Fibroblast of skin of right biceps (primary cell): Measurements from ENCODE around the gene CERS6.

ENCODE experiments used
- DNase-seq: peaks from one replicate; pipeline ENCODE4 v3.0.0-alpha.2; 2013

The CERS6 gene

DNA sequence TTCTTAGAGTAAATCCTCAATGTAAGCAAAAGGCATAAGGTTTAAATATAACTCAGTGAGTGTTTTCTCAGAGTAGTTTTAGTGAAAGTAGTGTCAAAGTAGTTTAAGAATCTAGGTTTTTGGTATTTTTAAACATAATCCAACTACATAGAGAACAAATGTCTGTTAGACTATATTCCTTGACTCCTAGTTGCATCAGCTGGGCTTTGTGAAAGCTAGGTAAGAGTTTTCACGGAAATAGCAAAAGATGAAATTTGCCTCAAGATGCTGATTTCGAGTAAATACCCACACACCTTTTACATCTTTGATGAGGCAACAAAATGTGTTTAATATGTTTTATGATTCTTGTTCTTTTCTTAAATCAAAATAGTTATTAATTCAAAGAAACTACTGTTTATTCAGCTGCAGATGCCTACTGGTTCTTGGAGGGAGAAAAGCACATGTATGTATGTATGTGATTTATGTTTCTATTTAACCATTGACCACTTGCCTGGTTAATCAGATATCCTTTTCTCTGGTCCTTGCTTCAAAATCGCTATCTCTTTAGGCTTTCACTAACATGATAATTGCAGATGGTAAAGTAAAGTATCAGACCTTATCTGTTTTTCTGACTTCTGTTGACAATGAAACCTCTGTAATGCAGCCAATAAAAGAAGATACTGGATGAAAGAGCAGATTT is 229.0 kb downstream of the CERS6 start:
- DNase-seq: no peak

GRCh38 chr2:168685600-168686451 is 229.8 kb downstream of the CERS6 start:
- DNase-seq: no peak

DNA sequence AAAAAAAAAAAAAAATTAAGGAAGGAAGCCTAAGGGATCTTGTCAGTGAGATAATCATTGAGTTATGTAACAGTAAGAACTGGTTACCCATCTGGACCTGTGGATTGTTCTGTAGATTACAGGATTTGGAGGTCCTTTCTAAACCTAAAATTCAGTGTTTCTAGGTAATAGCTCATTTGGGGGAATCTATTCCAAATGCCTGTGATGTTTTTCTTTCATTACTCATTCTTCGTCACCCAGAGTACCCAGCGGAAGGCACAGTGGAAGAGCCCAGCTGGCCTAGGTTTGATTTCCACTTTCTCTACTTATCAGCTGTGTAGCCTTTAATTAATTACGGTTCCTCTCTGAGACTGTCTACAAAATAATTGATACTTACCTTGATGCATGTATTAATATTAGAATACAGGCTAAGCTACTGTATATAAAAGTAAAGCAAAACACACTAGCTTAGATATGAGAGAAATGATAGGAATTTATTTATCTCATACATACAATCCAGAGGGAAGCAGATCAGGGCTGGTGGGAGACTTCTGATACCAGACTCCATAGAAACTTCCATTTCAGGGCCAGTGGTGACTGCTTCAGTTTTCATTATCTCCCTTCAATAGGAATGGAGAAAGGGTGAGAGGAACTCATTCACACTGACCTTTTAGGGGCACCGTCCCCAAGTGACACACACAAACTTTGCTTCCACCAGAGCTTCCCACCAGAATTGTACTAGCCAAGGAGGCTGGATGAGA is 230.6 kb downstream of the CERS6 start:
- DNase-seq: peak; percentile 31

DNA sequence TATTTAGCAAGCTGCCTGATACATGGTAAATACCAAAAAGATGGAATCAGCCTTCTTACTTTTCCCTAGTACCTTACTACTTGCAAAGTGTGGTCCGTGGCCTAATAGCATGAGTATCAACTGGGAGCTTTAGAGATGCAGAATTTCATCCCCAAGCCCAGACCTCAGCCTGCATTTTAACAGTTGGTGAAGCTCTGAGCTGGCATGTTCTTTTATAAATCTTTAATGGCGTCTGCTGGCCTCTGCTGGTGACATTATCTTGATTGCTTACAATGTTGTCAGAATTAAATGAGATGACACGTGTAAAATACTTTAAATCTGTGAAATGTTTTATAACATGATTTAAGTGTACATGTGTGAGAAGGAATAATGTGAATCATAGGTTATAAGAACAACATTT is 231.2 kb downstream of the CERS6 start:
- DNase-seq: peak; percentile 27

DNA sequence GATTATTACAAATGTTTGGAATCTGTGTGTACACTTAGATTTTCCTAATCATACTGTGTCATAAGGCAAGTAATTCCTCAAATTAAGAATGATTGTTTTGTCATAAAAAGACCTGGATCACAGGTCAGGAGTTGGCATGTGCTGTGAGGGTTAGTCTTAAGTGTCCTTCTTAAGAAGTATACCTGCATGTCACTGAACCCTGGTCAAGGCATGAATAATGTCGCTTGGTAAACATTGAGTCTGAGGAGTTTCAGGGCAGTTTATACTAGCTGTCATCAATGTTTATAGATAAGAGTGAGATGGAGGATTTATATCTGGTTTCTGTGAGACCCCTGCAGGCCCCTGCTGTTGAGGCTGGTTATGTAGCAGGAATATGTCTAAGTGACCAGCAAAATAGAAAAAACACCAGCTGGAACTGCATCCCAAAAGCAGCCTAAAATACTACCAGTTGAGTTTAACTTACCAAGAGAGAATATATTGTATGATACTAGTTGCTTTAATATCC is 234.4 kb downstream of the CERS6 start:
- DNase-seq: no peak

DNA sequence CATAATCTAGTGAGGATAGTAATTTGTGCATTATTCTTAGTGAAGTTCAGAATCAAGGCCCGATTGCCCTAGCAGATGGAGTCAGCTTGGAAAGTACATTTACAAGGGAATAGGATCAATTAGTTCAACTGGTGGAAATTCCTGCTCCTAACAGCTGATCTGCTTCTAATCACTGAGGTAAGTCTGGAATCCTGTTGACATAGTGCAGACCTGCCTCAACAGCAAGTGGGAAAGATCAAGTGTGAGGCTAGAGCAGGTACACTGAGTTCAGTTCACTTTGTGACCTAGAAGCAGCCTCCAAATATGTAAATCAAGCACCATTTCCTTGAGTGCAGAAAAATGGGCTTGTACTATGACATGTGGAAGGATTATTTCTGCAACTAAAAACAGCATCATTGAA is 235.1 kb downstream of the CERS6 start:
- DNase-seq: no peak

DNA sequence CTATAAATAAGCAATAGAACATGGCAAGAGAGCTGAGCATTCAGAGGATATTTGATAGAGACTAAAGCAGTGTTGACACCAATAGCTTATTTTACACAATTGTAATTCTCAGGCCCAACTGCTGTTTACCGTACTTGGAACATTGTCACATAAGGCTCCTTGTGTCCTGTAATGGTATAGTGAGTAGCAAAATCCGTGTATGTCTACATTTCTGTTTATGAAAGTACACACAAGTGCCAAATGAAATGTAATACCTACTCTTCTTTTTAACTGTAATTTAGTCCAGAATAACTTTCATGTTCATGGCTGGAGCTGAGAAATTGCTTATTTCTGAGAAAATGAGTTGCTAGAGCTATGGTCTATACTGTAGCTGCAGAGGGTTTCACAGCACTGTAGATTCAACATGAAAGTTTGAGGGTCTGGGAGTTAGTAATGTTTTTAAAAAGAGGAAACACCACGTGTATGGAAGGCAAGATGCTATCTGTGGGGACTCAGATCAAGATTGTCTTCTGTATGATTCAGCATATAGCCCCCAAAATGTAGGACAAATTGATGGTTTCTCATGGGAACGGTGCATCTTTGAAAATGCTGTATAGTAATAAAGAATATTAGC is 236.2 kb downstream of the CERS6 start:
- DNase-seq: no peak

DNA sequence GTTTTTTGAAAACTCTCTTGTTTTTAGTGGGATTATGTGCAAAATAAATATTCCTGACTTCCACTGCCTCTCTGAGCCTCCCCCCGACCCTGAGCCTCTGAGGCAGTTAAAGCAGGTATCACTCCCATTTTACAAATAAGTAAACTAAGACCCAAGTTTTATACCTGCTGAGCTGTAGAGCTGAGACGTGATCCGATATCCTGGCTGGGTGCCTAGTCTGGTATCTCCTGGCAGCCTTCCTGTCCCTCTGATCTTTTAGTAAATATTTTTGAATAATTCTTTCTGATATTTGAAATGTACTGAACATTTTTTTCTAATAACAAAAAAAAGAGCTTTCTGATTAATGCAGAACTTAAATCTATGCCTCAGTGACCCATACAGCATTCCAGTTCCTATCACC is 238.1 kb downstream of the CERS6 start:
- no peak for DNase-seq

DNA sequence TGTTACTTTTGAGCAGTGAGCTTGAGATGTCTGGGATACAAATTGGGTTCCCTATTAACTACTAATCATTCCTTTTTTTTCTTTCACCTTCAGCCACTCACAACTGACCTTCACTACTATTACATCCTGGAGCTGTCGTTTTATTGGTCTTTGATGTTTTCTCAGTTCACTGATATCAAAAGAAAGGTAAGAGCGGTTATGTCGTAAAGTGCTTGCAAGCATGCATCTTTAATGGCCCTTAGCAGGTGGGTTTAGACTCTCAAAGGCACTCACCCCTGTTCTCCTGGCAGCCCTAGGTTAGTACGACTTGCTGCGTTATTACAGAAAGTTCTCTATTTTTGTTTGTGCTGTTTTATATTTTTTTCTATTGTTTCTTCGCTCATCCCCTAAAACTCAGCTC is 238.8 kb downstream of the CERS6 start:
- no peak for DNase-seq

DNA sequence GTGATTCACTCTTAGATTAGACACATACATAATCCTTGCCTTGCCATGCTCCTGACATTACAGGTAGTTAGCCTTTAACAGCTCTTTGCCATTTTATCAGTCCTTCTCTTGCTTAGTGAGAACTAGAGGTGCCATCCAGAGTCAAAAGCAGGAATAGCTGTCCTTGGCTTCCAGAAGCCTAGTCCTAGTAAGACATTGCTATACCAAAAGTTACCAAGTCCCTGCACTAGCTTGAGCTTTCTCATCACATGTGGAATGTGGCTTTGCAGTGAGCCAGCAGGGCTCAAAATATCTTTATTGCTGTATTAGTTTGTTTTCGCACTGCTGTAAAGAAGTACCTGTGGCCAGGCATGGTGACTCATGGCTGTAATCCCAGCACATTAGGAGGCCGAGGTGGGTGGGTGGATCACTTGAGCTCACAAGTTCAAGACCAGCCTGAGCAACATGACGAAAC is 241.6 kb downstream of the CERS6 start:
- peak; percentile 9 for DNase-seq

GRCh38 chr2:168698969-168699368 is 242.9 kb downstream of the CERS6 start:
- no peak for DNase-seq

DNA sequence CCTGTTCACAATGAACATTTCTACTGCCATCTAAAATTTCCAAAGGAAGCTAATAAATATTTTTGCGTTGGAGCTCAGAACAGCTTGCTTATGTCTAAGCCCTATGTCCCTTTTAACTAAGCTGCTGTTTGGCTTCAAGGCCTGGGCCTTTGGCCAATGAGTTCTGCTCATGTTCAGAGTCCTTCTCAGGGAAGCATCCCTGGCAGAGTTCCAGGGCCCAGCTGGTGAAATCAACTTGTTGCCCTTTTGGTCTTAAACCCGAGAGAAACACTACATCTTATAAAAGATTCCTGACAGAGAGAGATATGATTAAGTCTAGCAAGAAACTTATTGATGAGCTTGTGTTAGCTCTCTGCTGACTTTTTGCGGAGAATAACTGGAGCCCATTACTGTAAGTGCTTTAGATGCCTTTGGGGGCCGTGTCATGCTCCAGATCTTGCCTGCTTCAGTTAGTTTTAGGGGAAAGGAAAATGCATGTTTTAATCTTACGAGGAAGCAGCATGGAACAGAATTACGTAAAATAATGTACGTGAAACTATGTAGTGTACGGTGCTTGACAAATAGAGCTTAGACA is 243.9 kb downstream of the CERS6 start:
- peak; percentile 32 for DNase-seq

DNA sequence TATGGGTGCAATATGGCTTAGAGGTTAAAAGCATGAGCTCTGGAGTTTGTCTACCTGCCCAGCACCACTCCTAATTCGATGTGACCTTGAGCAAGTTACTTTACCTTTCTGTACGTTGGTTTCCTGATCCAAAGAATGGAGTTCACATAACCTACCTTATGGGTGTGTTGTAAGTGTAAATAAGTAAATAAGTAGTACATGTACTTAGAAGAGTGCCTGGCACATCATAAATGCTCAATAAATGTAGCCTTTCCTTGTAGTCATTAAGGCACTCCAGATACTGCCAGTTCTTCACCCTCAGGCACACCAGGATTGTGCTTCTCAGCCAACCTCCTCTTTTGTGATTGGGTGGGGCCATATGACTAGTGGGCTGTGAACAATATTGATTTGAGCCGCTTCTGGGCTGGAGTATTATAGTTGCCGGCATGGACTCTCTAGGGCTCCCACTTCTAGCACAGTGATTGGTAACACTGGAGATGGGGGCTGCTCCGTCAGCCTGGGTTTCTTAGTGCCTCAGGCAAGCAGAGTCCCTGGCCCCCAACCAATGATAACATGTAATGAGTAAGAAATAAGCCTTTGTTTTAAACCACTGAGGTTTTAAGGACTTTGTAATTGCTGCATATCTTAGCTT is 244.7 kb downstream of the CERS6 start:
- peak; percentile 29 for DNase-seq

GRCh38 chr2:168702579-168702978 is 246.5 kb downstream of the CERS6 start:
- no peak for DNase-seq

- no peak for DNase-seq
Measured at GRCh38 chr2:168703926-168704325, 247.9 kb downstream of the CERS6 start.

DNA sequence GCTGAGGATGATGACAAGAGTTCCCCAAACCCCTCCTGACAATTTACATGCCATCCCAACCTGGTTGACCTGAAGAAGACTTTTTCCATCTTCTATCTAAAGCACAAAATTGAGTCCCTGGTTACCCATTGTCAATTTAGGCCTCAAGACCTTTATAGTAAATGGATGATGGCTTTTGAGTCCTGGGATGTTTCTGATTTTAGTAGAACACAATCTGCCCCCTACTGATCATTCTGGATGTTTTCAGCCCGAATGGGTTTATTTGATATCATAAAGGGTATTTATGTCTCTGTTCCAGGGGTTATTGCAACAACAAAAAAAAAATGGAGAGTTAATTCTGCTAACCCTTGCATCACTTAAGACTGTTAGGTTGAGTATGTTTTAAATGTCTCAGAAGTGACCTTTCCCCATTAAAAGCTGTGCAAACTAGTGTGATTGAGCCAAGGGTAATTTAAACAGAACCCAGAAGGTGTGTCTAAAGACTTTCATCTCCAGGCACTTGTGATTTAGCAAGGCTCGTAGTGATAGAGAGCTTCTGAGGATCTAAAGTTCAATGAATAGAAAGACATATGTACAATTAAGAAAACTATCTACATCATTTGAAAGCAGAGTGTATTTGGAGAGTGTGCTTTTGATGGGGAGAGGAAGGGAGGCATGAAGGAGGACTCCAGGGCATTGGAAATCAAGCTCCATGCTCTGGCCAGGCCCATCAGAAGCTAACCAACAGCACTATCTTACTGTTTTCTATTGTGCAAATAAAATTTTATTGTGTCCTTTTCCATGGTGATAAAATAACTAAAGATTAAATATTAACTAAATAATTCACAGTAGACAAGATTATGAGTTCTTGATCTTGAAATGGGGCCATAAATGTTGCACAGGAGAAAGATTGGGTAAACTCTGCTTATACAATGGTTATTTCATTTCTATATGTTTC is 249.7 kb downstream of the CERS6 start:
- DNase-seq: peak; percentile 31

DNA sequence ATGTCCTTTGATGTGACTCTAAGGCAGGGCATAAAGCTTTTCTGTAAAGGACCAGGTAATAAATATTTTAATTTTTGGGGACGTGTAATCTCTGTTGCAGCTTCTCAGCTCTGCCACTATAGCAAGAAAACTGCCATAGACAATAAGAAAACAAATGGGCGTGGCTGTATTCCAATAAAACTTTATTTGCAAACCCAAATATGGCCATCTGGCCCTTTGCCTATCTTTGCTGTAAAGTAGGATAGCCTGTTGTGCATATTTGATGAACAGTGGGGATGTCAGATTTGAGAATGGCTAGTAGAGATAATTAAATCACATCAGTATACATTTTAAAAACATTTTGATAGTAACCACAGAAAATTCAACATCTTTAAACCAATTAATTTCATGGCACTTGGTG is 250.7 kb downstream of the CERS6 start:
- no peak for DNase-seq

DNA sequence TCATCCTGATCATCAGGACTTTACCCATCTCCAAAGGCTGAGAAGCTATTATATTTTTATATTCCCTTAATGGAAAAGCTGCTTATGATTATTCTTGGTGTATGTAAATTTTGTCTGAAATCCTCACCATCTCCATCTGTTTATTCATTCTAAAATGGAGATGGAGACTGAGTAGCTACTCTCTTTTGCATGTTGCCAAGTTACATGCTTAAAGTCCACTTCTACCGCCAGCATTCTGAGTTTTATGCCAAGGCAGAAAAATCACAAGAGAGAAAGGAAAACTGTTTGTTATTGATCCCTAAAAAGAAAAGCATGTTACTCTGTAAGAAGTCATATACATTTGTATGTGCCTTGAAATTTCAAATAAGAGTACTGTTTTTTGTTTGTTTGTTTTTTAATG is 252.0 kb downstream of the CERS6 start:
- no peak for DNase-seq

DNA sequence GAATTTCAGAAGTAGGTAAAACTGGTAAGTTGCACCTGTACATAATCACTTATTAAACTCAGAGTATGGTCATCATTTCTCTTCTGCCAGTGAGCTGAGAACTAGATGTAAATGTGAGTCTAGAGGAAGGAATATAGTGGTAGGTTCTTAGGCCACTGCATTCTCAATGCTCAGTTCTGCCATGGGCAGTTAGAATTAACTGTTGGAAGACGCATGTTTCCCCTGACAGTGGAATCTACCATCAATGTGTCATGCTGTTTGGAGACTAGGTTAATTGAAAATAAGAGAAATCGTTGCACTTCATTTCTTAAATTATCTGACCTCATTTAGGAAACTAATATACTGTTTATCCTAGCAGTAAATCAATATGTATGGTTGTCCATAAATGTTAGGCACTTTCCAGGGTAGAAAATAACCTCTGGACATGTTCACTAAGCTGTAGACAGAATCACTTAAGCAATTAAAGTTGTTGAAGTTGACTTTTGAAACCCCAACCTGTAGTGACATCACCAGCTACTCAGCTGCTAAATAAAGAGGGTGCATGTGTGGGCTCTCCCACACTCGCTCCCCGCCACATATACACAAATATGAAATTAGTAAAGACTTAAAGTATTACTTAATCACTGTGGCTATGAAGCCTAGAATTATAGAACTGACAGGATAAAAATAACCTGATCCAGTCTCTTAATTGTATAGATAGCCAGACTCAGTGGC is 254.8 kb downstream of the CERS6 start:
- no peak for DNase-seq

- DNase-seq: no peak
Measured at GRCh38 chr2:168712053-168712452, 256.0 kb downstream of the CERS6 start.
